DMS153 treated with DMSO at 0.1 percent for 48 hours (cell line): ENCODE results near the gene DNAAF5.
A peak's percentile ranks its signal among the peaks of the same experiment; 100 is the strongest.
"Not testable (repeated sequence)": the region's sequence is repeated elsewhere in the genome, so short reads cannot be mapped to it uniquely, and the experiment has no call there.

ENCODE experiments used
- DNase-seq: peaks from one replicate; lab custom pipeline; 2025; ENCODE audit not compliant: unreplicated experiment; lab: John Stamatoyannopoulos, UW

DNAAF5 gene

DNA sequence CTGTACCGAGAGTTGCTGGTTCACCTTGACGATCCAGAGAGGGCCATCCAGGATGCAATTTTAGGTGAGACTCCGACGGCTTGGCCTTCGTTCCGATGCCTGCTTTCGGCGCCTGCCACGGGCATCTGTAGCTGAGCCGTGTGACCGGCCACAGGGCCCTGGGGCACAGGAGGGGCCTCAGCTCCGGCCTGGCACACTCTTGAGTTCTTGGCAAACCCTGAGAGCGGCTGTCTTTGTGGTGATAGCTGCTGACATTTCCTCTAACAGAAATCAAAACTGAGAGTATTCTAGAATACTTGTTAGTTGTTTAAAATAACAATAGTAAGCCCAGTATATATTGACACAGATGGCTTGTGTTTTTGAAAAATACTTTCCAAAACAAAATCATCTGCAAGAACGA is 53.6 kb downstream of the DNAAF5 start:
- no peak for DNase-seq

- DNase-seq: no peak
Measured at GRCh38 chr7:780516-780915, 54.0 kb downstream of the DNAAF5 start.

GRCh38 chr7:781186-781849 is 54.8 kb downstream of the DNAAF5 start:
- DNase-seq: no peak

- DNase-seq: no peak
Measured at GRCh38 chr7:781936-782529, 55.5 kb downstream of the DNAAF5 start.

DNA sequence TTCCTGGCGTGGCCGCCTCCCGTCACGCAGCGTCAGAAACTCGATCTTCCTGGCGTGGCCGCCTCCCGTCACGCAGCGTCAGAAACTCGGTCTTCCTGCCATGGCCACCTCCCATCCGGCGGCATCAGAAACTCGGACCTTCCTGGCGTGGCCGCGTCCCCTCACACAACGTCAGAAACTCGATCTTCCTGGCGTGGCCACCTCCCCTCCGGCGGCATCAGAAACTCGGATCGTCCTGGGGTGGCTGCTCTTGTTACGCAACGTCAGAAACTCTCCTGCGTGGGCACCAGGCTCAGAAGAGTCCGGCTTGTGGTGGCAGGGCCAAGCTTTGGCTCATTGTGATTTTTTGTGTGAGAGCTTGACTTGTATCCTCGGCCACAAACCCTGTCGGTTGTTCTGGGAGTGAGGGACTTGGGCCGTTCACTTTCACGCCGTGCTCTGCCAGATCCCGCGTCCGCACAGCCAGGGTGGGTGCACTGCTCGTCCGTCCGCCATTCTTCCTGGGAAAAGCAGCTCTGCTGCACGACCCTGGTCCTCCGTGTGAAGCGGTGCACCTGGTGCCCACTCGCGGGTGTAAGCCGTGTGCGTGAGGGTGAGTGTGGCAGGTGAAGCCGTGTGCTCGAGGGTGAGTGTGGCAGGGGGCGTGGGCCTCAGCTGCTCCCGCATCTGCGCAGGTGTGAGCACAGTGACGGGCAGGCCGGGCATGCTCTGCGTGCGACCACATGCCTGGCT is 56.4 kb downstream of the DNAAF5 start:
- DNase-seq: no peak

DNA sequence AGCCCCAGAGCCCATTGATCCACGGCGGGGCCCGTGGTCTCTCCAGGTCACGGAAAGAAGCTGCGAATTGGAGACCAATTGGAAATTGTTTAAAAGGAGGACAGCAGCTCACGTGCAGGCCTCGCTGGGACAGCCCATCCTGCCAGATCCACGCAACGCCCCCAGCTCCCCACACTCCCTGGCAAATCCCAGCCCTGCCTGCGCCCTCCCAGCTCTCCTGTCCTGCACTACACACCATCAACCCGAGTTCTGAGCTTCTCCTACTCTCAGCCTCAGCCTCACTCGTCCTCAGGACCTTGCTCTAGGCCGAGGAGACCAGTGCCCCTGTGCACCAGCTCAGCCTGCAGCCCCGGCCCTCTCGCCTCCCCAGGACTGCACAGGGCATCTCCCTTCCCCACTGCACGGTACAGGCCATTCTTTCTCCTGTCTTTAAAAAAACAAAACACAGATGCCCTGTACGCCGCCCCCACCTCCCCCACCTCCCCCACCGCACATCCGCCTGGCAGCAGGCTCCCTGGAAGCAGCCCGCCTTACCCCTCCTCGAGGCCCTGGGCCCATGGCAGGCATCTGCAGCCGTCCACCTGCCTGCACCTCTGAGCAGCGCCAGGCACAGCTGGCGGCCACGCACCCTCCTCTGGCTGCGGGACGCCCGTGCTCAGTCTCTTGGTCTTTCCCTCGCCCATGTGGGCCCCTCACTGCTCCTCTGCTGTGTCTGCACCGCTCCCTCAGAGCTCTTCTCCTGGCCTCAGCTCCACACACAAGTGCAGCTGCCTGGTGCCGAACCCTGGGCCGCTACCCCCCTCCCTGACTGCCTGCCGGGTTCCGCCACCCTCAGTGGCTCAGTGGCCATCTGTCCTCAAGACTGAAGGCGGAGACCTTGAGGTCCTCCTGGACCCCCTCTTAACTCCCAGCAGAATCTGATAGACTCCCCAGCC is 57.3 kb downstream of the DNAAF5 start:
- no peak for DNase-seq

- no peak for DNase-seq
Measured at GRCh38 chr7:784971-785370, 58.5 kb downstream of the DNAAF5 start.

DNA sequence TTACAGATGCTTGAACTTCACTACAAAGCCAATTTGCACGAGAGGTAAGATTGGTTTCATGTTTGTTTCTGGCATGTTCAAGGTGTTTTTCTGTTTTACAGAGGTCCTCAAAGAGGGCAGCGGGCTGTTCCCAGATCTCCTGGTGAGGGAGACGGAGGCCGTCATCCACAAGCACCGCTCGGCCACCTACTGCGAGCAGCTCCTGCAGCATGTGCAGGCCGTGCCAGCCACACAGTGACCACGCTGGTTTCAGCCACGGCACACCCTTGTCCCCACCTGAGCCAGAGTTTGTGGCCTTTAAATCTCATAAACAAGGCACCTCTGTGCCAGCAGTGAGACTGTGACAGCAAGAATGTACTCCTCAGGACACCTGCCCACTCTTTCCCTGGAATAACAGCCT is 58.9 kb downstream of the DNAAF5 start:
- no peak for DNase-seq

DNA sequence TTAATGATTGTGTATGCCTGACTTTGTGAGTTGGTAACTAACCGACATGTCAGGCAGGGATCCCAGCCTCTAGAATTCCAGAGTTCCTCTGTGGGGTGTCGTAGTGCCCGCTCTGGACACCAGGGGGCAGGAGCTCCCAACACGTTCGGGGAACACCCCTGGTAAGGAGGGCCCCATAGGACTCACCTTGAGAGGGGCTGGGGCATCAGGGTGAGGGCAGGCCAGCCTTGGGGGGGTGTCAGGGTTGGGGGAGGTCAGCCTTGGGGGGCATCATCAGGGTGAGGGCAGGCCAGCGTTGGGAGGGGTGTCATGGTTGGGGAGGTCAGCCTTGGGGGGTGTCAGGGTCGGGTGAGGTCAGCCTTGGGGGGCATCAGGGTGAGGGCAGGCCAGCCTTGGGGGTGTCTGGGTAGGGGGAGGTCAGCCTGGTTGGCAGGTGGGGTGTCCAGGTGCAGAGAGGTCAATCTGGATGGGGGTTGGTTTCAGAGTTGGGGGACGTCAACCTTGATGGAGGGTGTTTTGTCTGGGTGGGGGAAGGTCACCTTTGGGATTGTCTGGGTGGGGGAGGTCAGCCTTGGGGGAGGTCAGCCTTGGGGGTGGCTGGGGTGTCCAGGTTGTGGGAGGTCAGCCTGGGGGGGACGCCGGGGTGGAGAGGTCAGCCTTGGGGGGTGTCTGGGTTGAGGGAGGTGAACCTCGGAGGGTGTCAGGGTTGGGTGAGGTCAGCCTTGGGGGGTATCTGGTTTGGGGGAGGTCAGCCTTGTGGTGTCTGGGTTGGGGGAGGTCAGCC is 60.2 kb downstream of the DNAAF5 start:
- peak; percentile 16 for DNase-seq

DNA sequence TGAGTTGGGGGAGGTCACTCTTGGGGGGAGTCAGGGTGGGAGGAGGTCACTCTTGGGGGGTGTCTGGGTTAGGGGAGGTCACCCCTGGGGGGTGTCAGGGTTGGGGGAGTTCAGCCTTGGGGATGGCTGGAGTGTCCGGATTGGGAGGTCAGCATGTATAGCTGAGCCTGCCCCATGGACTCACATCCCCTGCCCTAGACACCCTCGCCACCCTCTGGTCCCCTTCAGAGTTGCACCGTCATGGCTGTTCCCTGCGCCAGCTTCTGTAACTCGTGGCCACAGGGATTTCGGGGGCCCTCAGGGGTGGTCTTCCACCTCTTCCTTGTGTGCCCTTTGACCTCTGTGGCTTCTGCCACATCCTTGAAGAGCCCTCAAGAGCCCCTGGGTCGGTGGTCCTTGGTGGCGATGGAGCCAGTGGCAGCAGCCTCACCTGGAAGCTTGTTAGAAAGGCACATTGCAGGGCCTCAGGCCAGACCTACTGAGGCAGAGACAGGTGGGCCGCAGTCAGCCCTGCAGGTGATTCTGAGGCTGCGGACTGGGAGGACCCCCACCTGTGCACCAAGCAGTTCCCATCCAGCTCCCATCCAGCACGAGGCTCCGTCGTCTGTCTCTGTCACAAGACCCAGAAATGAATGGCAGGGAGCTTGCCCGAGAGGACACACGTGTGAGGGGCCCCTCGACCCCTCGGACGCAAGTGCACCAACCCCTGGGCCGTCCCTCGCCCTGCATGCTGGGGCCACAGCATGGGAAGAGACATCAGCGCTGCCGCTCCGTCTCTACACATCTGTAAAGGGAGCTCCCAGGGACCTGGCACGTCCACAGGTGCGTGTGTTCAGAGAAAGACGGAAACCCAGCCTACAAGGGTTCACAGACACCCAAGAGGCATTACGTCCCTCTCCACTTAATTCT is 61.1 kb downstream of the DNAAF5 start:
- DNase-seq: no peak

DNA sequence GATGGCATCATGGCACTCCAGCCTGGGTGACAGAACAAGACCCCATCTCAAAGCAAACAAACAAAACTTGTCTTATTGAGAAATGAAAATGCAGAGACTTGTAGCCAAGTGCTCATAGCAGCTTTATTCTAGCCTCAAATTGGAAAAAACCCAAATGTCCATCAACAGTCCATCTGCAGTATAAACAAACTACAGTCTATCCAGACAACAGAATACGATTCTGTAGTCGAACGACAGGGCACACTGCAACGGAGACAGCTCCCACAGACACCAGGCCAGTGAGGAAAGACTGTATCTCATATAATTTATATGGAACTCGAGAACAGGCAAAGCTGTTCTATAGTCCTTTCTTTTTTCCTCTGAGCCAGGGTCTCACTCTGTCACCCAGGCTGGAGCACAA is 65.0 kb downstream of the DNAAF5 start:
- DNase-seq: no peak

GRCh38 chr7:794207-794606 is 67.7 kb downstream of the DNAAF5 start:
- no peak for DNase-seq

DNA sequence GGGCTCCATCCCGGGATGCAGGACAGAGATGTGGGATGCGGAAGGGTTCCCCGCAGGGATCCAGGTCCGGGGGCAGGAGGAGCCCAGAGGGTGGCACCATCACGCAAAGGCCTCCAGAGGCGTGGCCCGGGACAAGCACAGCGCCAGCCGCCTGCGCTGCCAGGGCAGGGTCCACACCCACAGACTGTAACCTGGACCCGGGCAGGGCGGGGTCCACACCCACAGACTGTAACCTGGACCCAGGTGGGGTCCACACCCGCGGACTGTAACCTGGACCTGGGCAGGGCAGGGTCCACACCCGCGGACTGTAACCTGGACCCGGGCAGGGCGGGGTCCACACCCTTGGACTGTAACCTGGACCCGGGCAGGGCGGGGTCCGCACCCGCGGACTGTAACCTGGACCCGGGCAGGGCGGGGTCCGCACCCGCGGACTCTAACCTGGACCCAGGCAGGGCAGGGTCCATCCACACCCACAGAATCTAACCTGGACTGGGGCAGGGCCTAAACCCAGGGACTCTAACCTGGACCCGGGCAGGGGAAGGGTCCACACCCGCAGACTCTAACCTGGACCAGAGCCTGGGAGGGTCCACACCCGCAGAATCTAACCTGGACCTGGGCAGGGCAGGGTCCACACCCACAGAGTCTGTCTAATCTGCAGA is 68.3 kb downstream of the DNAAF5 start:
- DNase-seq: no peak

GRCh38 chr7:796434-797169 is 70.1 kb downstream of the DNAAF5 start:
- DNase-seq: not testable (repeated sequence)

- no peak for DNase-seq
Measured at GRCh38 chr7:798921-799470, 72.5 kb downstream of the DNAAF5 start.

DNA sequence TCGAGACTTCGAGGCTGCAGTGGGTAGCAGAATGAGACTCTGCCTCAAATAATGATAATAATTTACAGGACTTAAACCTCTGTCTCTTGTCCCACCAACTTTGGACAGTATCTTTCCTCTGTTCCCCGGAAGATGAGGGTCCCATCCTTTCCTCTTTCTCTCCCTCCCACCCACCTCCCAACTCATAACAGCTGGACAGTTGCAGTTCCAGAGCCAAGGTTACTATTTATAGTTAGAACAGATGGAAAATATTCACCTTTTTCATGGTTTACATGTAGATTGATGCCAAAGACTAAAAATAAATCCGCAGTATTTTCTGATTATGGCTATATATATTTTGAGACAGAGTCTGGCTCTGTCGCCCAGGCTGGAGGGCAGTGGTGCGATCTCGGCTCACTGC is 74.2 kb downstream of the DNAAF5 start:
- DNase-seq: no peak

DNA sequence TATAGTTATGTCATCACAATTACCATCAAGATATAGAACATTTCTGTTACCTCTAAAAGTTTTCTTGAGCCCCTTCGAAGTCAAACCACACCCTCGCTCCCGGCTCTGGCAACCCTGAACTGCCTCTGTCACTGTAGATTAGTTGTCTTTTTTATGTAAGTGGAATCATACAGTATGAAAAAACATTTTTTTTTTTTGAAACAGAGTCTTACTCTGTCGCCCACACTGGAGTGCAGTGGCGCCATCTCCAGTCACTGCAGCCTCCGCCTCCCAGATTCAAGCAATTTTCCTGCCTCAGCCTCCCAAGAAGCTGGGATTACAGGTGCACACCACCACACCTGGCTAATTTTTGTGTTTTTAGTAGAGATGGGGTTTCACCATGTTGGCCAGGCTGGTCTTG is 74.9 kb downstream of the DNAAF5 start:
- not testable (repeated sequence) for DNase-seq

- DNase-seq: no peak
Measured at GRCh38 chr7:801940-802381, 75.5 kb downstream of the DNAAF5 start.
